CD4-positive, alpha-beta T cell treated with Interleukin-2 at 100 ng/mL for 4 hours (primary cell): ENCODE measurements around the gene PTRH1.
A peak's percentile ranks its signal among the peaks of the same experiment; 100 is the strongest.
"Not testable (repeated sequence)": the region's sequence is repeated elsewhere in the genome, so short reads cannot be mapped to it uniquely, and the experiment has no call there.

ENCODE experiments used
- DNase-seq: peaks from one replicate; pipeline ENCODE4 v3.0.0-alpha.2; 2020; ENCODE audit warnings: low spot score

The PTRH1 gene, protein sequence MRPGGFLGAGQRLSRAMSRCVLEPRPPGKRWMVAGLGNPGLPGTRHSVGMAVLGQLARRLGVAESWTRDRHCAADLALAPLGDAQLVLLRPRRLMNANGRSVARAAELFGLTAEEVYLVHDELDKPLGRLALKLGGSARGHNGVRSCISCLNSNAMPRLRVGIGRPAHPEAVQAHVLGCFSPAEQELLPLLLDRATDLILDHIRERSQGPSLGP

GRCh38 chr9:127715470-127716337, at the start of gene PTRH1, which contains the start of gene TTC16:
Gene PTRH1 (minus strand): TSS chr9:127715663. CDS start chr9:127715639, 24 bp downstream.
Gene TTC16 (plus strand): TSS chr9:127716079. CDS start chr9:127716146, 67 bp downstream.
- peak; percentile 95 for DNase-seq

DNA sequence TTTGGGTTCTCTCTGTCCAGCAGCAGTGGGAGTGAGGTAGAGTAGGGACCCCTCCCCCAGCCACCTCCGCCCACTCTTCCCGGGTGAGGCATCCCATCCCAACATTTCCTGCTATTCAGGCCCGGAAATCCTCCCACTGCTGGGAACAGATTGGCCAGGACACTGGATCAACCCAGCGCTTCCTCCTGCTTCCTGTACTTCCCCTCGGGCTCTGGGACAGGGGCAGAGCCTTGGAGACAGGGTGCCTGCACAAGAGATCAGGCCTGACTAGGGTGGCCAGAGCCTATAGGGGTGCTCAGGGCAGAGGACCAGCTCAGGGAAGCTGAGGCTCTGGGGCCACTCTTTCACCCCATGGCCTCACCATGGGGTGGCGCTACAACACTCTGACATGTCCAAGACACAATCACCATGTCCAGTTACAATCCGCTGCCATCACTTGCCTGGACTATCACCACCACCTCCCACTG, 48.5 kb upstream of the PTRH1 start:
- no peak for DNase-seq

DNA sequence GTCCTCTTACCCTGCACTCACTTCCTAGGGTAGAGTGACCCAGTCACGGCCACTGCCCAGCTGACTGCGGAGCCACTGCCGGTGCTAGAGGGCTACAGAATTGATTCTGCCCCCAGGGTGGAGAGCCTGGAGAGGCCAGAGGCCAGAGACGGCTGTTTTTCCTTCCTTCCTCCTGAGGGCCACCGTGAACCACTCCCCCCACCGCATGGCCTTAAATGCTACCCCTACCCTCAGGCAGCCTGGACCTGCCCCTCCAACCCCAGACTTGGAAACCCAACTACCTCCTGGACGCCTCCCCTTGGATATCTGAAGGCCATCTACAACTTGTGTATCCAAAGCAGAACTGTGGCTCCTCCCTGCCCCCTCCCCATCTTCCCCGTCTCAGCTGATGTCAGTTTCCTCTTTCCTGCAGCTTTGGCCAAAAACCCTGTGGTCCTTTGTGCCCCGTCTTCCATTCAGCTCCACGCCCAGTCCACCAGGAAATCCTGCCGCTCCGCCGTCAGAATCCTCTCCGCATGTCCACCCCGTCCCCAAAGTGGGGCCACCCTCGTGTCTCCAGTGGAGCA, 46.7 kb upstream of the PTRH1 start:
- no peak for DNase-seq

GRCh38 chr9:127761491-127761956, 46.1 kb upstream of the PTRH1 start:
- DNase-seq: no peak

GRCh38 chr9:127761061-127761460, 45.6 kb upstream of the PTRH1 start:
- no peak for DNase-seq

DNA sequence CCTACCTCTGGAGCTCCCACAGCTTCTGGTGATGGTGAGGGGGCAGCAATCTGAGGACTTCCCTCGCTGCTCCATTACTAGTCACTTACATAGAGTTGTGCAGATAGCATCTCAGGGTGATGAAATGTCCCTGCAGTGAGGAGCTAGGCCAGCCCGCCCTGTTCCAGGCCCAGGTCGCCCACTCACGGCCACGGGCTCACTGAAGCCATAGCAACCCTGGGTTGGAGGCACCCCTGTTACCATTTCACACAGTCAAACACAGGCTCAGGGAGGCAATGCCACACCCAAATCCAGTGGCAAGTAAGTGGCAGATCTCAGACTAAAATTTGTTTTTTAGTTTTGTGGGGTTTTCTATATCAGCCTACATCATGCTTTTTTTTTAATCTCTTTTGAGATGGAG, 43.4 kb upstream of the PTRH1 start:
- no peak for DNase-seq

- not testable (repeated sequence) for DNase-seq
Measured at GRCh38 chr9:127756776-127757175, 41.3 kb upstream of the PTRH1 start.

- DNase-seq: no peak
Measured at GRCh38 chr9:127756233-127756632, 40.8 kb upstream of the PTRH1 start.

- DNase-seq: no peak
Measured at GRCh38 chr9:127755061-127756060, 39.9 kb upstream of the PTRH1 start.

DNA sequence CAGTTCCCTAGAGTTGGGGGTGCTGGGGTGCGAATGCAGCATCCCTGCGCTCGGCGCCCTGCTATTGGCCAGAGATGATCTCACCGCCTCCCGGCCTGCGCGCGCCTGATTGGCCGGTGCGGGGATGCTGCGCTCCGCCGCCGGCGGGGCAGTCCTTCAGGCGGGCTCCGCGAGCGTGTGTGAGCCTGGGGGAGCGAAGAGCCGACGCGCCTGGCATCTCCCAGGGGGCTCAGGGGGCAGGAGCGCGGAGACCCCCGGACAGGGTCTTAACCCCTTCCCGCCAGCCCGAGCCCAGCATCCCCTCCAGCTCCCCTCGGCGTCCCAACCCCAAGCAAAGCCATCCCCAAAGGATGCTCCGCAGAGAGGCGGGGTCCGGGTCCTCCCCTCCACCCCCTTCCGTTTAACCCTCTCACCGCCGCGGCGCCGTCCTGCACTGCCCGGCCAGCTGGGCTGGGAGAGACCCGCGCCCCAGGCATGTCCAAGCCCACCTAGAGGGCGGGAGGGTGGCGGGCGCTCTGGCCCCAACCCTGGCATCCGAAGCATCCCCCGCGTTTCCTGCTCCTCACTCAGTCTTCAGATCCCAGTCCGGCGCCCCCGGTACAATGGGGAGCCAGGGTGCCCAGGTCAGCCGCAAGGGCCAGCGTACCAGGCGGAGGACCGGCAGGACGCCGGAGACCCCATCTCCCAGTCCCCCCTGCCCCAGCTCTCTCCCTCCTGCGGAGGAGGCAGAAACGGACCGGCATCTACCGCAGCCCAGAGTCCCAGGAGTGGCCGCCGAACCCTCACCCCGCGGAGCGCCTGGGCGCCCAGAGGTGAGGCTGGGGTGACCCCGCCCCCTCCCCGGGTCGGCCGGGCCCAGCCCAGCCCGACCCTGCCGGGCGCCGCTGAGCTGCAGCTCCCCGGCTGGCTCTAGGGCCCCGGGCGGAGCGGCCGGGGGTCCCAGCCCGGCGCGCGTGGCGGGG, 38.9 kb upstream of the PTRH1 start:
- DNase-seq: no peak

DNA sequence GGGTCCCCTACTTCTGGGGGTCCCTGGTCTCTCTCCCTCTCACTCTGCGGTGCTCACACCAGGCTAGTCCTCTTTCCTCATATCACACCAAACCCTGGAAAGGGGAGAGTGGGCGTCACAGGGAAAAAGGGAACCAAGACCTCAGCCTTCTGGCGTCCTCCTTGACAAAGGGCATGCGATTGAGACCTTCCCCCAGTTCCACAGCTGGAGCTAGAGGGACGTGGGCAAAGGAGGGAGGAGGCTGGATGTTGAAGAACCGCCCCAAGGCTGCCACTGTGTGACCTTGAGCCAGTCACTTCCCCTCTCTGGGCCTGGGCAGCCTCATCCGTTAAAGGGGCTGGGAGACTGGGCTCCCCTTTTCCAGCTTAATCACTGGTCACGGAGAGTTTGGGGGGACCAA, 38.2 kb upstream of the PTRH1 start:
- DNase-seq: no peak

- DNase-seq: no peak
Measured at GRCh38 chr9:127753148-127753547, 37.7 kb upstream of the PTRH1 start.

DNA sequence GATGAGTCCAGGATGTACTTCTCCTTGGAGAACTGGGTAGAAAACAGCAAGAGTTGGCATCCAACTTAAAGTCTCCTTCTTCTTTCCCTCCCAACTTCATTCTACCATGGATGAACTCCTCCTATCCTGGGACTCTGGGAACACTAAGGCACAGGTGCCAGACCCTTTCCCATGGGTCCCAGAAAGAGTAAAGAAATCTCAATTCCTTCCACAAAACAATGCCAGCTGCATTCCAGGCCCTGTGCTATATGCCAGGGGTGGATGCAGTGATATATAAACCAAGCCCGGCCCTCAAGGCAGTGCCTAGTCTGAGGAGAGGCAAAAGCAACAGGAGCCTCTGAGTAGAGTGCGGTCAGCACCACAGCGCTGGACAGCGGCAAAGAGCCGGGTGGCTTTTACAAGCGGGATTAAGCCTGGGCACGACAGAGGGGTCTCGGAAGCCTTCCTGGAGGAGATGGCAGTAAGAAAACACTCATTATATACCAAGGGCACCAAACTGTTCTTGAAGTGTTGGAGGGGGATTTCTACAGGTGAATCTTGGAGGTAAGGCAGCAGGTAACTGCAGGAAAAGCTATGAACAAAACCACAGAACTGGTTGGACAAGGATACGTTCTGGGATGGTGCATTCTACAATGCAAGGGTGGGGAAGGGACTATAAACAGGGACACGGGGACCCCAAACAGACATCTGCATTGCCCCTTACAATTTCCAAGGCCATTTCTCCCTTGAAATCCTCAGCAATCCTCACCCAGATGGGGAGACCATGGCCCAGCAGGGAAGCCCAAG, 36.0 kb upstream of the PTRH1 start:
- DNase-seq: no peak

GRCh38 chr9:127749090-127749787, 33.8 kb upstream of the PTRH1 start:
- DNase-seq: no peak

GRCh38 chr9:127746959-127747569, 31.6 kb upstream of the PTRH1 start:
- peak; percentile 49 for DNase-seq

DNA sequence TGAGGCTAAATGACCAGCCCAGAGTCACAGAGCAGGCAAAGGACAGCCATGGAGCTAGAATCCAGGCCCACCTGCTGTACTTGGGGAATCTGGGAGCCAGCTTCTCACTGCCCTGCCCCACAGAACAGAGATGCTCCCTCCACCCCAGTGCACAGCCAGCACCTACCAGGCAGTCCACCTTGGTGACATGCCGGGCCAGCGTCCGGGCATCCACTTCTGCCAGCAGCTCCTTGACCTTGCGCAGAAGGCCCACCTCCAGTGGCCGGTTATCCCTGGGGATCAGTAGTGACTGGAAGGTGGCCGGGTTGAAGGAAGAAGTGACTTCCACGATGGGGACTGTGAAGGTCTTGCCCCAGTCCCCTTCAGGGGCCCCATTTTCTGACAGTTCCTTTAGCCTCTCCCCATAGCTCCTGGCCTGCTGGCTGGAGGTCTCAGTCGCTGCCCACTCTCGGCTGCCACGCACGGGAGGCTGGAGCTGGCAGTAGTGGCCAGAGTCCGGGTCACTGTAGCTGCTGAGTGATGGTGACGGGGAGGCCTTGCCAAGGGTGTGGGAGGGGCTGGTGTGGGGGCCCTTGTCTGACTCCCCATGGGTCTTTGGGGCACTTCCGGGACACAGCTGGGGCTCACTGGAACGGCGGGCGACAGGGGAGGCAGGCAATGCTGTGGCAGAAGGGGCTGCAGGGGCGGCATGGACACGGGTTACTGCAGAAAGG, 29.1 kb upstream of the PTRH1 start:
- no peak for DNase-seq

DNA sequence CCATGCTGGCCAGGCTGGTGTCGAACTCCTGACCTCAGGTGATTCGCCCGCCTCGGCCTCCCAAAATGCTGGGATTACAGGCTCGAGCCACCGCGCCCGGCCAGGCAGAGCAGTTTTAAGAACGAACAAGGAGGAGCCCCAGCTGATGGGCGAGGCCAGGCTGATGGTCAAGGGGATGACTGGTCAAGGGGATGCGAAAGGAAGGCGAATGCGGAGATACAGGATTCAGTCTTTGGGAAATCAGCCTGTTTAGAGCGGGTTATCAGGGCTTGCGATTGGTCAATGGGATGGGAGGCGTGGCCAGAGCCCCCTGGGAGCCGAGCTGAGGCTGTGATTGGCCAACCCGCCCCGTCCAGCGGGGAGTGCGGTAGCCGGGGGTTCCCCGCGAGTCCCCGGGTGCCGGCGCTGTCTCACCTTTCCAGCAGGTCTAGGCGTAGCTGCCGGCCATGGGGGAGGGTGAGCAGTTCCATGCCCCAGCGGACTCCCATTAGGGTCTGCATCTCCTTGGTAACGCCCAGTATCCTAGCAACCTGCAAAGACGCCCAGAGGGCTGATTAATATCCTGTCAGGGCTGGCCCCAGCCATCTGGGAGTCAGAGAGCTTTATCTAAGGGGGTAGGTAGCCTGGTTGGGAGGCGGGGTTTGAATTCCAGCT, 27.1 kb upstream of the PTRH1 start:
- DNase-seq: no peak
